Measurements from ENCODE around the gene SLC25A34.

Gene SLC25A34

GRCh38 chr1:15727021-15727420, 9.0 kb upstream of the SLC25A34 start:
- Histone ChIP-seq H3K27ac (replicated peaks) (no peak overlapping the region), H3K27me3 (ENCODE audit: insufficient read depth, poor library complexity, severe bottlenecking) (no peaks in the 10 kb centered on the region), H3K4me3 (replicated peaks; ENCODE audit: insufficient read depth, low read length) (no peak overlapping the region)
- TF ChIP-seq REST (IDR thresholded peaks at IDR 0.05; ENCODE audit: insufficient replicate concordance, low read depth) (peak; percentile 76), SPI1 (IDR thresholded peaks at IDR 0.05; ENCODE audit: borderline replicate concordance, low read depth) (no peak)
- DNase-seq (ENCODE audit: low read depth in 1 of 2, low spot score in 1 of 2): no peak

GRCh38 chr1:15727424-15727823, 8.6 kb upstream of the SLC25A34 start:
- no peak for DNase-seq (ENCODE audit: low read depth in 1 of 2, low spot score in 1 of 2)
- H3K27me3 ChIP-seq (ENCODE audit: insufficient read depth, poor library complexity, severe bottlenecking): no peaks in the 10 kb centered on the region
- TF ChIP-seq POLR2AphosphoS5 (IDR thresholded peaks at IDR 0.05; ENCODE audit: low read depth): no peak
- H3K4me3 ChIP-seq (replicated peaks; ENCODE audit: insufficient read depth, low read length): no peak overlapping the region
- no peak overlapping the region for H3K27ac ChIP-seq (replicated peaks)

- Histone ChIP-seq H3K27ac (replicated peaks) (no peak overlapping the region), H3K27me3 (ENCODE audit: insufficient read depth, poor library complexity, severe bottlenecking) (no peaks in the 10 kb centered on the region)
- TF ChIP-seq POLR2AphosphoS5 (IDR thresholded peaks at IDR 0.05; ENCODE audit: low read depth) (no peak), GABPA (IDR thresholded peaks at IDR 0.05; ENCODE audit: low read depth) (no peak), CTCF (IDR thresholded peaks at IDR 0.05; ENCODE audit: insufficient read depth, low read length) (no peak), SPI1 (IDR thresholded peaks at IDR 0.05; ENCODE audit: borderline replicate concordance, low read depth) (no peak), REST (IDR thresholded peaks at IDR 0.05; ENCODE audit: insufficient replicate concordance, low read depth) (no peak)
Observed at GRCh38 chr1:15727866-15728534, 8.1 kb upstream of the SLC25A34 start.

GRCh38 chr1:15728937-15729657, 7.0 kb upstream of the SLC25A34 start:
- Histone ChIP-seq H3K27ac (replicated peaks) (no peak overlapping the region), H3K4me3 (replicated peaks; ENCODE audit: insufficient read depth, low read length) (no peak overlapping the region), H3K27me3 (ENCODE audit: insufficient read depth, poor library complexity, severe bottlenecking) (no peaks in the 10 kb centered on the region)
- TF ChIP-seq GABPA (IDR thresholded peaks at IDR 0.05; ENCODE audit: low read depth) (no peak), SPI1 (IDR thresholded peaks at IDR 0.05; ENCODE audit: borderline replicate concordance, low read depth) (no peak)
- DNase-seq (ENCODE audit: low read depth in 1 of 2, low spot score in 1 of 2): no peak

More at GRCh38 chr1:15727866-15728534, 8.1 kb upstream of the SLC25A34 start:
- no peak overlapping the region for H3K4me3 ChIP-seq (replicated peaks; ENCODE audit: insufficient read depth, low read length)
- DNase-seq (ENCODE audit: low read depth in 1 of 2, low spot score in 1 of 2): no peak

GRCh38 chr1:15730423-15730822, 5.6 kb upstream of the SLC25A34 start:
- DNase-seq (ENCODE audit: low read depth in 1 of 2, low spot score in 1 of 2): no peak
- no peak for TF ChIP-seq GABPA (IDR thresholded peaks at IDR 0.05; ENCODE audit: low read depth)
- Histone ChIP-seq H3K27me3 (ENCODE audit: insufficient read depth, poor library complexity, severe bottlenecking) (no peaks in the 10 kb centered on the region), H3K4me3 (replicated peaks; ENCODE audit: insufficient read depth, low read length) (no peak overlapping the region), H3K27ac (replicated peaks) (no peak overlapping the region)

All from HL-60 (cell line).